ENCODE data around the gene GULP1. TPM values are rescaled to one million over a fixed set of nuclear protein-coding genes. Genes with fewer than 3 reads are reported as not detected.

The GULP1 gene
- polyA plus RNA-seq, 1 donor (not counting 4 experiments of a cell fraction or from before 2014, with no cell fraction given) = 11.7 TPM

DNA sequence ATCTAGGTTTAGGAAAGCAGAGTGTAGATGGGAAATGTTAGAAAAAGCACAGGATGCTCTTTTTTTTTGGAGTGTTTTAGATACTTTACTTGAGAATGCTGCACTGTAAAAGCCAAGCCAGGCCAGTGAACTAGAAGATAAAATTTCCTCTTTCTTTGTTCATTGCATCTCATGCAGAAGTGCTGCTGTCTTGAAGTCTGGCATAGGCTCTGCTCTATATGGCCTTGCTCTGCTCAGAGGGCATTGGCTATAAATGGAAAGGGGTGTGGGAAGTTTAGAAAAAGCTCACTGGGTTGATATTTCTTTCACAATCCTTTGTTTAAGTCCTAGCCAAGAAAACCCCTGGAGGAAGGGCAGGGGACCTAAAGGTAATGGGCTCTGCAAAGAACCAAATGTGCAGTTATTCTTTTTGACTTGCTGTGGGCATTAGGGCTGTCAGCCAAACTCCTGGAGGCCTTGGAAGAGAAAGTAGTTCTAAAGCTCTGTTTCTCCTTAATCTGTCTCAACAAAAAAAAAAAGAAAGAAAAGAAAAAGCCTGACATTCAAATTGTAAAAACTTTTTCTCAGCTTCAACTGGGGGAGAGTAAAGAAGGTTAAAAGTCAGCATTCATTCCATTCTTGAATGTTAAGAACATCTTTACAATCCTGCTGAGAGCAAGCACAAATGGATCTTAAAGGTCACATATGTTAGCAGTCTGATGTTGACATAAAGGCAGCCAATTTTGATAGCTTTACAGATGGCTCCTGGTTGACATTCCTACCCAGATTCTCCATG is 338.3 kb downstream of the GULP1 start:
- H2AFZ ChIP-seq (ENCODE audit: control insufficient read depth, low read length) = no peak overlapping the region
- H3K9me3 ChIP-seq (ENCODE audit: control insufficient read depth, low read depth, low read length) = no peaks in the 10 kb centered on the region
- H3K4me3 ChIP-seq (ENCODE audit: control insufficient read depth in 2 of 3, extremely low read depth in 1 of 3, insufficient read depth in 2 of 3, low read depth in 1 of 3, low read length in 3 of 3) = no peak overlapping the region
- FAIRE-seq = no peak
- no peaks in the 10 kb centered on the region for H3K79me2 ChIP-seq (ENCODE audit: control insufficient read depth, insufficient read depth, low read length)
- H3K27me3 ChIP-seq (ENCODE audit: control insufficient read depth, extremely low read depth, insufficient read depth, low read length) = no peaks in the 10 kb centered on the region
- no peak overlapping the region for H3K27ac ChIP-seq (ENCODE audit: control insufficient read depth, insufficient read depth, low read length)
- H3K9me1 ChIP-seq (ENCODE audit: control insufficient read depth, extremely low read depth, insufficient read depth, low read length) = no peaks in the 10 kb centered on the region
- no peaks in the 10 kb centered on the region for H4K20me1 ChIP-seq (ENCODE audit: control insufficient read depth, extremely low read depth, insufficient read depth, low read length)
- no peak overlapping the region for H3K4me2 ChIP-seq (ENCODE audit: control insufficient read depth, extremely low read depth, insufficient read depth, low read depth, low read length)
- H3K9ac ChIP-seq (ENCODE audit: control insufficient read depth, extremely low read depth, insufficient read depth, low read length) = no peak overlapping the region
- dilution Hi-C loops (cut with MboI; ENCODE audit: extremely low pct_ligation_motif_present, low sequenced_read_pairs) = no loop called here
- H3K4me1 ChIP-seq (ENCODE audit: control insufficient read depth, extremely low read depth, insufficient read depth, low read length) = peaks cover 3% of the 10 kb centered on the region
- H3K36me3 ChIP-seq (ENCODE audit: control insufficient read depth in 2 of 2, extremely low read depth in 1 of 2, insufficient read depth in 2 of 2, low read length in 2 of 2) = no peaks in the 10 kb centered on the region
- TF ChIP-seq EZH2 (IDR thresholded peaks at IDR 0.05; ENCODE audit: low read length) (no peak), CTCF (optimal IDR thresholded peaks at IDR 0.05 in 1 of 3, IDR thresholded peaks at IDR 0.05 in 1 of 3, conservative IDR thresholded peaks at IDR 0.05 in 1 of 3; ENCODE audit: extremely low read depth in 1 of 3, insufficient read depth in 2 of 3, low read length in 3 of 3) (no peak)
- DNase-seq (ENCODE audit: low read depth, low spot score) = no peak

DNA sequence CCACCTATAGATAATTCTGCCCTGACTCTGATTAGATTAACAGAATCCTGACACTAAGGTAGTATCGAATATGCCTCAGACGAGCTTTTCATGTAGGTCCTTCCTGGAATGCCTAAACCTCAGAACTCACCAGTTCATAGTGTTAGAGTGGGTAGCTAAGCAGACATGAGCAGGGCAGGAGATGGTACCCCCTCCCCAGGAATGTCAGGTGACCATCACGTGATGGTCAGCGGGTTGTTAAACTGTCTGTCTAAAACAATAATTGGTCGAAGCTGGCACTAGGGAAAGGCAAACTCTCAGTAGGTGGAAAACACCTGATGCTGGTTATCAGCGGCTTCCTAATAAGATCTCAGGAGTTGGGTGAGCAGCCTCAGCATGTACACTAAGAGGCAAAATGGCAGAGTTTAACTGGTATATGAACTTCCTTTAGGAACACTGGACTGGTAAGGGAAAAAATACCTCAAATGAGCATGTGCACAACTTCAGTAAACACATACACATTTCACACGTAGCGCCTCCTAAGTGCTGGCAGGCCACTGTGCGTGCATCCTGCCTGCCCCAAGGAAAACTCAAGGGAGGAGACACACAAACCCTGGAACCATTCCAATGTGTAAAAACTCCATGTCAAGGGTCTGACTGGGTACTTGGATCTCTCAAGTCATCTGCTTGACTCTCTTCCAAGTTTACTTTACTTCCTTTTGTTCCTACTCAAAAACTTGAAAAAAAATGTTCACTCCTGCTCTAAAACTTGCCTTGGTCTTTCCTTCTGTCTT is 339.5 kb downstream of the GULP1 start:
- H3K9me3 ChIP-seq (ENCODE audit: control insufficient read depth, low read depth, low read length) = no peaks in the 10 kb centered on the region
- no peak overlapping the region for H3K4me3 ChIP-seq (ENCODE audit: control insufficient read depth in 2 of 3, extremely low read depth in 1 of 3, insufficient read depth in 2 of 3, low read depth in 1 of 3, low read length in 3 of 3)
- peaks cover 3% of the 10 kb centered on the region for H3K4me1 ChIP-seq (ENCODE audit: control insufficient read depth, extremely low read depth, insufficient read depth, low read length)
- no peaks in the 10 kb centered on the region for H4K20me1 ChIP-seq (ENCODE audit: control insufficient read depth, extremely low read depth, insufficient read depth, low read length)
- TF ChIP-seq CTCF (optimal IDR thresholded peaks at IDR 0.05 in 1 of 3, IDR thresholded peaks at IDR 0.05 in 1 of 3, conservative IDR thresholded peaks at IDR 0.05 in 1 of 3; ENCODE audit: extremely low read depth in 1 of 3, insufficient read depth in 2 of 3, low read length in 3 of 3) (no peak), EZH2 (IDR thresholded peaks at IDR 0.05; ENCODE audit: low read length) (no peak)
- no peaks in the 10 kb centered on the region for H3K9me1 ChIP-seq (ENCODE audit: control insufficient read depth, extremely low read depth, insufficient read depth, low read length)
- H3K79me2 ChIP-seq (ENCODE audit: control insufficient read depth, insufficient read depth, low read length) = no peaks in the 10 kb centered on the region
- FAIRE-seq (no peak), DNase-seq (ENCODE audit: low read depth, low spot score) (no peak)
- no peak overlapping the region for H3K4me2 ChIP-seq (ENCODE audit: control insufficient read depth, extremely low read depth, insufficient read depth, low read depth, low read length)
- no peak overlapping the region for H3K9ac ChIP-seq (ENCODE audit: control insufficient read depth, extremely low read depth, insufficient read depth, low read length)
- H3K27me3 ChIP-seq (ENCODE audit: control insufficient read depth, extremely low read depth, insufficient read depth, low read length) = no peaks in the 10 kb centered on the region
- H3K27ac ChIP-seq (ENCODE audit: control insufficient read depth, insufficient read depth, low read length) = no peak overlapping the region
- no peaks in the 10 kb centered on the region for H3K36me3 ChIP-seq (ENCODE audit: control insufficient read depth in 2 of 2, extremely low read depth in 1 of 2, insufficient read depth in 2 of 2, low read length in 2 of 2)
- H2AFZ ChIP-seq (ENCODE audit: control insufficient read depth, low read length) = no peak overlapping the region
- dilution Hi-C loops (cut with MboI; ENCODE audit: extremely low pct_ligation_motif_present, low sequenced_read_pairs) = no loop called here
